ENCODE measurements around the gene CARD10.

- TF ChIP-seq CTCF (IDR thresholded peaks at IDR 0.05) (no peak), EZH2 (IDR thresholded peaks at IDR 0.05) (no peak)
Measured at GRCh38 chr22:37566329-37566837, 47.2 kb upstream of the CARD10 start.

Measured in neural progenitor cell (in vitro differentiated cells).